IMR-90 (cell line): ENCODE results near the gene DPPA5. TPM values are rescaled to one million over a fixed set of nuclear protein-coding genes. Genes with fewer than 3 reads are reported as not detected.

Experiments
- ATAC-seq: fragments of 200-7000 bp; cut with Tn5 transposase; 2 replicates; pipeline ENCODE4 v1.9.1; 2020; ENCODE audit warnings: low read depth, mild to moderate bottlenecking, moderate library complexity
- BruUV-seq: library from RNA; stranded (reverse); fragments of 400-500 nt; replicated peaks from 2 replicates; lab custom pipeline; 2021; lab: Mats Ljungman, UMichigan
- CTCF ChIA-PET: fragments of 300-600 bp; formaldehyde crosslinking; extraction: SDS; loops from one replicate; lab custom pipeline; 2021; ENCODE audit warnings: antibody characterized with exemption; lab: Yijun Ruan, JAX
- POLR2A ChIA-PET: fragments of 300-600 bp; sonication (Branson Sonifier 250); formaldehyde crosslinking; loops from one replicate; lab custom pipeline; 2022; ENCODE audit warnings: antibody characterized with exemption; ENCODE audit not compliant: unreplicated experiment; lab: Charles Lee
- DNase-seq: peaks from one replicate; pipeline ENCODE4 v3.0.0; 2013
- H2AFZ ChIP-seq: replicated peaks from 2 replicates; pipeline ENCODE3; 2013; ENCODE audit warnings: low read length, mild to moderate bottlenecking; ENCODE audit not compliant: poor library complexity
- H2AK5ac ChIP-seq: 2 replicates; pipeline ENCODE4 v1.6.1; 2013; ENCODE audit warnings: low read depth, low read length, inconsistent platforms
- H2AK9ac ChIP-seq: replicated peaks from 2 replicates; pipeline ENCODE3; 2013; ENCODE audit warnings: mild to moderate bottlenecking, low read depth, low read length, moderate library complexity; ENCODE audit not compliant: poor library complexity
- H2BK120ac ChIP-seq: 2 replicates; pipeline ENCODE4 v1.6.1; 2013; ENCODE audit warnings: low read depth, low read length, inconsistent platforms
- H2BK15ac ChIP-seq: 3 replicates; pipeline ENCODE4 v1.6.1; 2013; ENCODE audit warnings: low read depth, low read length, inconsistent platforms
- H2BK20ac ChIP-seq: 2 replicates; pipeline ENCODE4 v1.6.1; 2013; ENCODE audit warnings: low read depth, mild to moderate bottlenecking, inconsistent platforms, low read length, moderate library complexity
- H2BK5ac ChIP-seq: 2 replicates; pipeline ENCODE4 v1.6.1; 2013; ENCODE audit warnings: mild to moderate bottlenecking, low read depth, low read length, inconsistent platforms; ENCODE audit not compliant: poor library complexity, severe bottlenecking
- H3K14ac ChIP-seq: replicated peaks from 2 replicates; pipeline ENCODE4 v1.6.1; 2013; ENCODE audit warnings: low read depth, low read length, inconsistent platforms
- H3K18ac ChIP-seq: 2 replicates; pipeline ENCODE4 v1.6.1; 2013; ENCODE audit warnings: low read depth, low read length, control low read depth
- H3K23ac ChIP-seq: 2 replicates; pipeline ENCODE4 v1.6.1; 2013; ENCODE audit warnings: low read depth, low read length, inconsistent platforms
- H3K27ac ChIP-seq: 2 replicates; pipeline ENCODE4 v1.5.1; 2013; ENCODE audit warnings: mild to moderate bottlenecking, control low read depth, low read length; ENCODE audit not compliant: insufficient read depth
- H3K27me3 ChIP-seq: 2 replicates; pipeline ENCODE4 v1.6.1; 2013; ENCODE audit warnings: low read length; ENCODE audit not compliant: control insufficient read depth, insufficient read depth
- H3K36me3 ChIP-seq: 2 replicates; pipeline ENCODE4 v1.6.1; 2013; ENCODE audit warnings: low read length, mixed read lengths; ENCODE audit not compliant: control insufficient read depth, insufficient read depth
- H3K4ac ChIP-seq: 2 replicates; pipeline ENCODE4 v1.6.1; 2013; ENCODE audit warnings: low read depth, low read length, inconsistent platforms
- H3K4me1 ChIP-seq: 2 replicates; pipeline ENCODE4 v1.6.1; 2013; ENCODE audit warnings: low read length, mixed read lengths; ENCODE audit not compliant: control insufficient read depth, insufficient read depth
- H3K4me2 ChIP-seq: 2 replicates; pipeline ENCODE4 v1.6.1; 2013; ENCODE audit warnings: low read depth, mild to moderate bottlenecking, control low read depth, low read length, moderate library complexity
- H3K4me3 ChIP-seq: 2 replicates; pipeline ENCODE4 v1.5.1; 2013; ENCODE audit warnings: low read depth, mild to moderate bottlenecking, control low read depth, low read length, moderate library complexity; ENCODE audit not compliant: insufficient read depth
- H3K56ac ChIP-seq: 2 replicates; pipeline ENCODE4 v1.6.1; 2013; ENCODE audit warnings: low read length, inconsistent platforms; ENCODE audit not compliant: insufficient read depth; ENCODE audit errors: extremely low read depth
- H3K79me1 ChIP-seq, 2 experiments: 2 replicates each; pipeline ENCODE4 v1.6.1; 2013; ENCODE audit warnings: low read length in 2 of 2, inconsistent platforms in 1 of 2, low read depth in 1 of 2
- H3K9ac ChIP-seq: 2 replicates; pipeline ENCODE4 v1.6.1; 2013; ENCODE audit warnings: low read depth, low read length, control low read depth
- H3K9me1 ChIP-seq: 2 replicates; pipeline ENCODE4 v1.6.1; 2013; ENCODE audit warnings: low read length, inconsistent platforms; ENCODE audit not compliant: insufficient read depth
- H3K9me3 ChIP-seq: 2 replicates; pipeline ENCODE4 v1.6.1; 2013; ENCODE audit warnings: low read length; ENCODE audit not compliant: control insufficient read depth, insufficient read depth
- H4K20me1 ChIP-seq: 2 replicates; pipeline ENCODE4 v1.6.1; 2013; ENCODE audit warnings: low read length, inconsistent platforms; ENCODE audit not compliant: insufficient read depth
- H4K5ac ChIP-seq: 2 replicates; pipeline ENCODE4 v1.6.1; 2013; ENCODE audit warnings: mild to moderate bottlenecking, low read depth, low read length, control low read depth
- H4K8ac ChIP-seq, 2 experiments: 2 replicates each; pipeline ENCODE4 v1.6.1; 2013; ENCODE audit warnings: low read depth in 2 of 2, low read length in 2 of 2, control low read depth in 1 of 2, inconsistent platforms in 1 of 2
- H4K91ac ChIP-seq: 2 replicates; pipeline ENCODE4 v1.6.1; 2013; ENCODE audit warnings: low read depth, low read length, inconsistent platforms; ENCODE audit not compliant: insufficient read depth
- BHLHE40 ChIP-seq: fragments of 150-350 bp; IDR thresholded peaks from 2 replicates; pipeline ENCODE4 v1.6.1; 2016; ENCODE audit warnings: mild to moderate bottlenecking, low read depth, low read length
- CEBPB ChIP-seq: IDR thresholded peaks from 2 replicates; pipeline ENCODE4 v1.6.1; 2012; ENCODE audit warnings: low read depth, low read length, improper control_type of control experiment
- CHD1 ChIP-seq: IDR thresholded peaks from 2 replicates; pipeline ENCODE4 v1.6.1; 2012; ENCODE audit warnings: low read depth, low read length, improper control_type of control experiment
- FOS ChIP-seq: fragments of 150-350 bp; IDR thresholded peaks from 2 replicates; pipeline ENCODE4 v1.6.1; 2016; ENCODE audit warnings: low read depth, low read length
- MAFK ChIP-seq: IDR thresholded peaks from 2 replicates; pipeline ENCODE4 v1.6.1; 2012; ENCODE audit warnings: low read depth, low read length, improper control_type of control experiment
- MAZ ChIP-seq: IDR thresholded peaks from 2 replicates; pipeline ENCODE4 v1.6.1; 2012; ENCODE audit warnings: low read depth, mild to moderate bottlenecking, low read length, improper control_type of control experiment, moderate library complexity, borderline replicate concordance
- MXI1 ChIP-seq: IDR thresholded peaks from 2 replicates; pipeline ENCODE4 v1.6.1; 2012; ENCODE audit warnings: low read depth, mild to moderate bottlenecking, low read length, moderate library complexity, borderline replicate concordance
- NFE2L2 ChIP-seq: fragments of 150-350 bp; IDR thresholded peaks from 2 replicates; pipeline ENCODE4 v1.6.1; 2016; ENCODE audit warnings: low read depth, mild to moderate bottlenecking, low read length
- POLR2A ChIP-seq: IDR thresholded peaks from 2 replicates; pipeline ENCODE4 v1.6.1; 2012; ENCODE audit warnings: mild to moderate bottlenecking, low read depth, low read length
- RAD21 ChIP-seq: IDR thresholded peaks from 2 replicates; pipeline ENCODE4 v1.6.1; 2012; ENCODE audit warnings: low read length, improper control_type of control experiment
- RCOR1 ChIP-seq: IDR thresholded peaks from 2 replicates; pipeline ENCODE4 v1.6.1; 2012; ENCODE audit warnings: mild to moderate bottlenecking, low read length, improper control_type of control experiment; ENCODE audit not compliant: insufficient replicate concordance
- RFX5 ChIP-seq: IDR thresholded peaks from 2 replicates; pipeline ENCODE4 v1.8.0; 2012; ENCODE audit warnings: low read depth, mild to moderate bottlenecking, low read length, moderate library complexity
- SMC3 ChIP-seq: fragments of 150-350 bp; IDR thresholded peaks from 2 replicates; pipeline ENCODE4 v1.6.1; 2016; ENCODE audit warnings: low read depth, mild to moderate bottlenecking, antibody characterized with exemption, low read length, moderate library complexity
- WGBS, 2 experiments: methylation state at CpG; one replicate each; pipeline versions ENCODE4 v1.1.5 to v1.1.7; 2013; ENCODE audit warnings: missing lambda C conversion rate in 2 of 2; ENCODE audit not compliant: insufficient read length in 1 of 2; ENCODE audit errors: extremely low coverage in 2 of 2; 5-methylcytosine and 5-hydroxymethylcytosine counted together
- dilution Hi-C: fragments of 300-500 bp; cut with HindIII; formaldehyde crosslinking; loops from one replicate; pipeline ENCODE4 v1.14.3; 2018; ENCODE audit warnings: low sequenced_read_pairs; ENCODE audit not compliant: unreplicated experiment
- in situ Hi-C: fragments of 300-500 bp; cut with MboI; formaldehyde crosslinking; loops from 3 replicates; pipeline ENCODE4 v1.14.3; 2019; ENCODE audit warnings: low sequenced_read_pairs, inconsistent platforms, mixed read lengths
- intact Hi-C: fragments of 100-400 bp; cut with micrococcal nuclease; formaldehyde crosslinking; loops from 2 replicates; pipeline ENCODE4 v1.10.0; 2022
- polyA plus RNA-seq, 3 experiments: library from polyadenylated mRNA; depleted of rRNA; stranded (reverse); fragments of >200 nt; gene quantifications; 2 replicates each; pipeline ENCODE4 v1.2.3, GENCODE V29; 2012; ENCODE audit warnings: low replicate concordance in 1 of 3
- total RNA-seq: library from RNA; depleted of rRNA; stranded (reverse); fragments of >200 nt; gene quantifications from 2 replicates; pipeline ENCODE4 v1.2.3, GENCODE V29; 2012
- TF ChIP-seq, protein P1 (sequence below): fragments of 150-350 bp; IDR thresholded peaks from 2 replicates; pipeline ENCODE4 v1.6.1; 2016; ENCODE audit warnings: low read depth, mild to moderate bottlenecking, low read length, moderate library complexity, borderline replicate concordance
- TF ChIP-seq, protein P2 (sequence below): conservative IDR thresholded peaks from 2 replicates; pipeline ENCODE4 v1.5.1; 2012; ENCODE audit warnings: mild to moderate bottlenecking, low read depth, low read length, improper control_type of control experiment
- TF ChIP-seq, protein P3 (sequence below): fragments of 150-350 bp; IDR thresholded peaks from 2 replicates; pipeline ENCODE4 v1.6.1; 2017; ENCODE audit warnings: mild to moderate bottlenecking, antibody characterized with exemption, low read length, low read depth

Gene DPPA5
- total and polyA plus RNA-seq, 2 of the 4 experiments (the other 2 are of a cell fraction), result not detected

DNA sequence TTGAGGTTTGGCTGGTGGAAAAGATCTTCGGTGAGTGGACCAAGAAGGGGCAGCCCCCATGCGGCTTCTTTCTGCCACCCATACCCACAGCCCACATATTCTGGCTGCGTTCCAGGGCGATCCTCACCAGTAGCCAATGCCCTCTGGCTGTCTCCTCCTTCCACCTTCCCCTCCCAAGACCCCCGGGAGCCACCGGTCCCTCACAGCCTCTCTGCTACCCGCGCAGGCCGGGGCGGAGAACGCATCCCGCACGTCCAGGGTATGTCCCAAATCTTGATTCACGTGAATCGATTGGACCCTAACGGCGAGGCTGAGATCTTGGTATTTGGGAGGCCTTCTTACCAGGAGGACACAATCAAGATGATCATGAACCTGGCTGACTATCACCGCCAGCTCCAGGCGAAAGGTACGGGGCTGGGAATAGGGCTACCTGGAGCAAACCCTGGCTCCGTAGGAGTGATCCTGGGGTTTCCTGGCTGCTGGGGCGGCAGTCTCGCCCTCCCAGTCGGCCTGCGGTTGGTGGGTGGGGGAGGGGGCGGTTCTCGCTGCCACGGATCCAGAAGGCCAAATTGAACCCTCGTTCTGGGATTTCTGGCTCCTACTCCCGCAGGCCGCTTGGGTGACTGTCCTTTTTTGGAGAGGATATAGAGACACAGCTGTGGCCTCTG lies 8.9 kb upstream of the DPPA5 start:
- Histone ChIP-seq H3K56ac (no peak overlapping the region), H3K79me1 (no peaks in the 10 kb centered on the region), H4K20me1 (no peaks in the 10 kb centered on the region), H3K9me1 (no peaks in the 10 kb centered on the region), H3K14ac (no peak overlapping the region), H3K36me3 (no peaks in the 10 kb centered on the region), H3K27ac (no peak overlapping the region), H4K91ac (no peak overlapping the region), H2BK20ac (no peak overlapping the region), H2BK120ac (no peak overlapping the region), H2BK5ac (no peak overlapping the region), H4K5ac (no peak overlapping the region), H3K4me2 (no peak overlapping the region), H2AK9ac (no peak overlapping the region), H2AK5ac (no peak overlapping the region), H2AFZ (no peak overlapping the region), H4K8ac (no peak overlapping the region), H3K4me3 (no peak overlapping the region), H2BK15ac (no peak overlapping the region), H3K4me1 (no peaks in the 10 kb centered on the region), H3K4ac (no peak overlapping the region), H3K23ac (no peak overlapping the region), H3K9ac (no peak overlapping the region), H3K18ac (no peak overlapping the region), H3K27me3 (no peaks in the 10 kb centered on the region; the same call in none of the 2 replicates), H3K9me3 (peaks cover 2% of the 10 kb centered on the region; the same call in 1 of the 2 replicates)
- ChIA-PET CTCF (no interaction called here), POLR2A (no interaction called here)
- in situ Hi-C loops (no loop called here), intact Hi-C loops (no loop called here), dilution Hi-C loops (no loop called here)
- 96% methylated on average over 13 of the region's 31 CpGs; no CpG with 5 or more reads in 1 of the 2 experiments for WGBS, 2 experiments
- DNase-seq, result no peak
- TF ChIP-seq, protein P1, sequence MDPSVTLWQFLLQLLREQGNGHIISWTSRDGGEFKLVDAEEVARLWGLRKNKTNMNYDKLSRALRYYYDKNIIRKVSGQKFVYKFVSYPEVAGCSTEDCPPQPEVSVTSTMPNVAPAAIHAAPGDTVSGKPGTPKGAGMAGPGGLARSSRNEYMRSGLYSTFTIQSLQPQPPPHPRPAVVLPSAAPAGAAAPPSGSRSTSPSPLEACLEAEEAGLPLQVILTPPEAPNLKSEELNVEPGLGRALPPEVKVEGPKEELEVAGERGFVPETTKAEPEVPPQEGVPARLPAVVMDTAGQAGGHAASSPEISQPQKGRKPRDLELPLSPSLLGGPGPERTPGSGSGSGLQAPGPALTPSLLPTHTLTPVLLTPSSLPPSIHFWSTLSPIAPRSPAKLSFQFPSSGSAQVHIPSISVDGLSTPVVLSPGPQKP, result no peak
- TF ChIP-seq, protein P2, sequence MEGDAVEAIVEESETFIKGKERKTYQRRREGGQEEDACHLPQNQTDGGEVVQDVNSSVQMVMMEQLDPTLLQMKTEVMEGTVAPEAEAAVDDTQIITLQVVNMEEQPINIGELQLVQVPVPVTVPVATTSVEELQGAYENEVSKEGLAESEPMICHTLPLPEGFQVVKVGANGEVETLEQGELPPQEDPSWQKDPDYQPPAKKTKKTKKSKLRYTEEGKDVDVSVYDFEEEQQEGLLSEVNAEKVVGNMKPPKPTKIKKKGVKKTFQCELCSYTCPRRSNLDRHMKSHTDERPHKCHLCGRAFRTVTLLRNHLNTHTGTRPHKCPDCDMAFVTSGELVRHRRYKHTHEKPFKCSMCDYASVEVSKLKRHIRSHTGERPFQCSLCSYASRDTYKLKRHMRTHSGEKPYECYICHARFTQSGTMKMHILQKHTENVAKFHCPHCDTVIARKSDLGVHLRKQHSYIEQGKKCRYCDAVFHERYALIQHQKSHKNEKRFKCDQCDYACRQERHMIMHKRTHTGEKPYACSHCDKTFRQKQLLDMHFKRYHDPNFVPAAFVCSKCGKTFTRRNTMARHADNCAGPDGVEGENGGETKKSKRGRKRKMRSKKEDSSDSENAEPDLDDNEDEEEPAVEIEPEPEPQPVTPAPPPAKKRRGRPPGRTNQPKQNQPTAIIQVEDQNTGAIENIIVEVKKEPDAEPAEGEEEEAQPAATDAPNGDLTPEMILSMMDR, result no peak
- TF ChIP-seq MAFK, result no peak
- no peak for TF ChIP-seq RFX5
- TF ChIP-seq BHLHE40, result no peak
- no peak for TF ChIP-seq MAZ
- TF ChIP-seq POLR2A, result no peak
- no peak for TF ChIP-seq RAD21
- no peak for TF ChIP-seq MXI1
- no peak for TF ChIP-seq NFE2L2
- TF ChIP-seq CEBPB, result no peak
- TF ChIP-seq, protein P3, sequence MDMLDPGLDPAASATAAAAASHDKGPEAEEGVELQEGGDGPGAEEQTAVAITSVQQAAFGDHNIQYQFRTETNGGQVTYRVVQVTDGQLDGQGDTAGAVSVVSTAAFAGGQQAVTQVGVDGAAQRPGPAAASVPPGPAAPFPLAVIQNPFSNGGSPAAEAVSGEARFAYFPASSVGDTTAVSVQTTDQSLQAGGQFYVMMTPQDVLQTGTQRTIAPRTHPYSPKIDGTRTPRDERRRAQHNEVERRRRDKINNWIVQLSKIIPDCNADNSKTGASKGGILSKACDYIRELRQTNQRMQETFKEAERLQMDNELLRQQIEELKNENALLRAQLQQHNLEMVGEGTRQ, result no peak
- TF ChIP-seq RCOR1, result no peak
- TF ChIP-seq CHD1, result no peak
- TF ChIP-seq FOS, result no peak
- TF ChIP-seq SMC3, result no peak
- ATAC-seq, result no peak
- no TSS peak for BruUV-seq
